Measurements from ENCODE around the gene KCND3.

DNA sequence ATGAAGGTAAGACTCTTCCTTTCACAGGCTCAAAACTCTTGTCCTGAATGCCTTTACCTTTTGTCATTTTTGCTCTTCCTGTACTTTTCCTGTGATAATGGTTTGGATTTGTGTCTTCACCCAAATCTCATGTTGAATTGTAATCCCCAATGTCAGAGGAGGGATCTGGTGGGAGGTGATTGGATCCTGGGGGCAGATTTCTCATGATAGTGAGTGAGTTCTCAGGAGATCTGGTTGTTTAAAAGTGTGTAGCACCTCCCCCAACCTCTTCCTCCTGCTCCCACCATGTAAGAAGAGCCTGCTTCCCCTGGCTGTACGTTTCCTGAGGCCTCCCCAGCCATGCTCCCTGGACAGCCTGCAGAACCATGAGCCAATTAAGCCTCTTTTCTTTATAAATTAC is 158.3 kb downstream of the KCND3 start:
- TF ChIP-seq CTCF (IDR thresholded peaks at IDR 0.05) (no peak), ZFX (IDR thresholded peaks at IDR 0.05; ENCODE audit: borderline replicate concordance) (no peak)

Data from 22Rv1 (cell line).